Stimulated activated CD4-positive, alpha-beta T cell treated with anti-CD3 and anti-CD28 coated beads, Interleukin-12 subunit alpha, Interleukin-12 subunit beta, amount 100 ng/mL, for 4 hours (primary cell): ENCODE results near the gene NEMP1.
"Not testable (repeated sequence)": the region's sequence is repeated elsewhere in the genome, so short reads cannot be mapped to it uniquely, and the experiment has no call there.

Source experiments
- DNase-seq: peaks from one replicate; pipeline ENCODE4 v3.0.0-alpha.2; 2020

NEMP1 gene

DNA sequence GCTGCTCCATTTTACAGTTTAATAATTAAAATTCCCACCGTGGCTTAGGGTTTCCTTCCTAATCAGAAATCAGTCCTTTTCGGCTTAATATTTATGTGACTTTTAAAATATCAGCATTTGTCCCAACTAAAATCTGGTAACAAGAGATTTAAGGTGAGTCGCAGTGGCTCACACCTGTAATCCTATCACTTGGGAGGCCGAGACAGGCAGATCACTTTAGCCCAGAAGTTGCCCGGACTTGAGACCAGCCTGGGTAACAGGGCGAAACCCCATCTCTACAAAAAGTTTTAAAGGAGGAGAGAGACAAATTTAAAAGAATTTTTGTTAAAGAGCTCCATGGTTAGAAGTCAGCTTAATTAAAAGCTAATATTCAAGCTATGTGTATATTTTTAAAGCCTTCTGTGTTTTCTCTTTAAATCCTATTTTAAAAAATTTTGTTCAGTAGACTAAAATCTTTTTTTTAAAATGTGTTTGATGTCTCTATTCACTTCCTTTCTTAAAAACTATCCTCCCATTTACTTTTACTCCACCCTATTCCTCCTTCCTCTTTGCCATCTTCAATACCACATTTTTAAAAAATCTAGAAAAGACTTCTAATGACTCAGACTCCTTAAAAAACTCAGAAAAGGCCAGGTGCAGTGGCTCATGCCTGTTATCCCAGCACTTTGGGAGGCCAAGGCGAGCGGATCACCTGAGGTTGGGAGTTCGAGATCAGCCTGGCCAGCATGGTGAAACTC, 58.4 kb downstream of the NEMP1 start:
- DNase-seq, result no peak

- no peak for DNase-seq
These were observed 59.7 kb downstream of the NEMP1 start for GRCh38 chr12:57018906-57019305.

DNA sequence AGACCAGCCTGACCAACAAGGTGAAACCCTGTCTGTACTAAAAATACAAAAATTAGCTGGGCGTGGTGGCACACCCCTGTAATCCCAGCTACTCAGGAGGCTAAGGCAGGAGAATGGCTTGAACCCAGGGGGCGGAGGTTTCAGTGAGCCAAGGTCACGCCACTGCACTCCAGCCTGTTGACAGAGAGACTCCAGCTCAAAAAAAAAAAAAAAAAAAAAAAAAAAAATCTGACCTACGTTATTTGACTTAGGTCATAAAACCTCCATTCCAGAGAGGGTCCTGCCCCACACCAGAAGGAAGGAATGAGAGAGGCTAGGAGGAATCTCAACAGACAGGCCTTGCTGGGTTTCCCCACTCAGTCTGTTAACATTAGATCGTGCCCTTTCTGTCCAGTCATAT, 60.2 kb downstream of the NEMP1 start:
- not testable (repeated sequence) for DNase-seq

- no peak for DNase-seq
These were observed 62.2 kb downstream of the NEMP1 start, which contains the start of gene TAC3 for GRCh38 chr12:57016348-57016747. TSS of gene TAC3 (minus strand) at chr12:57016529. CDS start at chr12:57015797, 732 bp downstream.

GRCh38 chr12:57012600-57013465, 65.8 kb downstream of the NEMP1 start:
- no peak for DNase-seq

DNA sequence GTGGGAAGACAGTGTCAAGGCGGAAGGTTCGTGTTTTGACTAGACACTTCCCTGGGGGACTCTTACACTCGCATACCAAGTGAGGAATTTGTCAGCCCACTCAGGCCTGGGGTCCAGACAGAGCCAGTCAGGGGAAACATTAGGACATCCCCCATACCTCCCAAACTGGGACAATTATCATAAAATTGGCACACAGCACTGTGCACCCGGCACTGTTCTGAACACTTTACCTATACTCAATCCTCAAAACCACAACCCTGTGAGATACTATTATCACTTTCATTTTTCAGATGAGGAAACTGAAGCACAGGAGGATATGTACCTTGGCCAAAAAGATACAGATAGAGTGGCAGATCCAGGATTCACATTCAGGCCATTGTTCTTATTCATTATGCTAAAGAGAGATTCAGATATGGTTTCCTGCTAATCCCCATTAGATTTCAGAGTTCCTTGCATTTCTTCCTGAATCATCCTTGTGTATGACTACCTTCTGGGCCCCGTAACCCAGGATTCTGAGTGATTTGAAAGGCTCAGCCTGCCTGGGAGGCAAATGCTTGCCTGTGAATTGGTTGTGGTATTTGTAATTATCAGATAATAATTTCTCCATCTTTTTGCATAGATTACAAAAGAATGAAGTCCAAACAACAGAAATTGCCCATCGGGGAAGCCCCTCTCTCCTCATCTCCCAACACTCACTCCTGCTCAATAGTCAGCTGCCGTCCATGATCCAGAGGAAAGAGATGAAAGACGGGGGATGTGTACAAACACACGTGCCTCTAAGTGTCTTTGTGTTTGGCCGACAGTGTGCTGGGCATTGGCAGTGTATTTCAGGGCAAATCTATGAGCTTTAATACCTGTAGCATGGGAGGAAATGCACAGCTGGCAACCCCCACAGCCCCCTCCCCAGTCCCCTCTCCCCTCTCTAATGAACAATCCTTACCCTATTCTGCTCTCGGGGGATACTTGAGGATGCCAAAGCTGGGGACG, 66.9 kb downstream of the NEMP1 start:
- DNase-seq, result no peak

- no peak for DNase-seq
These were observed 67.9 kb downstream of the NEMP1 start for GRCh38 chr12:57010627-57011247.

DNA sequence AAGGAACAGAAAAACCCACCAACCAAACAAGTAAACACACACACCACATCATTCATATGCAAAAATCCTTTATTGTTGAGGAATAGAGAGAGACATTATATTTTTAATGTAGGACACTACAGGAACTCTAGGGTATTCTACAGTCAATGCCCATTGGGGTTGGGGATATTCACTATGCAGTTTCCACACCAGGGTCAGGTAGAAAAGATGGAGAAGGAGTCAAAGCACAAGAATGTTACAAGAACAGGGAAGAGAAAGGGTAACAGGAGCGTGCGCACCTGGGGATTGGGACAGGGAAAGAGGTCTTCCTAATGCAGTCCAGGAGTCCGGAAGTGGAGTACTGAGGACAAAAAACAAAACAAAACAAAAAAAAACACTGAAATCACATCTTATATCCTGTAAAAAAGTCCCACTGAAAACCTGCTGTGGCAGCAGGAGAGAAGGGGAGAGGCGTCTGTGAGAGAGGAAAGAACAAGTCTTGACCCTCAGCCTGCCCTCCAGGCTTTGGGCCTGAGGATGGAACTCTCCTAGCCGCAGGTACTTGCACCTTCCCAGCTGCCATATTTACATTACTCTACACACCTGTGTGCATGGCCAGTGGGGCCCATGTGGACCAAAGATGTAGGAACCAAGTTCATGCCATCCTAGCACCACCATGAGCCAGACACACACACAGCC, 68.5 kb downstream of the NEMP1 start:
- no peak for DNase-seq

DNA sequence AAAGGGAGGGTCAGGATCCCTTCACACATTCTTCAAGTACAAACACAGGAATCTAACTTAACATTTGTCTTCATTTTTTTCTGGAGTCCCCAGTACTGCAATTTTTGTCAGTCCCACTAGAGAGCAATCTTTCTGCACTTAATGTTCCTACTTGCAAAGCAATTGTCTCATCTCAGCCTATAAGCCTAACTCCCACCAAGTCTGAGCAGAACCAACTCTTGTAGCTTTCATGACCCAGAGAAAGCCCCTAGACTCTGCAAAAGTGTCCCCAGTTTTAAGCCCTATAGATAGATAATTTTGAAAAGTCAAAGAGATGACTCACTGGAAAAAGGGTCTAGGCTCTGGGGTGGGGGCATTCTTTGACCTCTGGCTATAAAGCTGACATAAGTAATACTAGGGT, 70.4 kb downstream of the NEMP1 start:
- DNase-seq, result no peak

DNA sequence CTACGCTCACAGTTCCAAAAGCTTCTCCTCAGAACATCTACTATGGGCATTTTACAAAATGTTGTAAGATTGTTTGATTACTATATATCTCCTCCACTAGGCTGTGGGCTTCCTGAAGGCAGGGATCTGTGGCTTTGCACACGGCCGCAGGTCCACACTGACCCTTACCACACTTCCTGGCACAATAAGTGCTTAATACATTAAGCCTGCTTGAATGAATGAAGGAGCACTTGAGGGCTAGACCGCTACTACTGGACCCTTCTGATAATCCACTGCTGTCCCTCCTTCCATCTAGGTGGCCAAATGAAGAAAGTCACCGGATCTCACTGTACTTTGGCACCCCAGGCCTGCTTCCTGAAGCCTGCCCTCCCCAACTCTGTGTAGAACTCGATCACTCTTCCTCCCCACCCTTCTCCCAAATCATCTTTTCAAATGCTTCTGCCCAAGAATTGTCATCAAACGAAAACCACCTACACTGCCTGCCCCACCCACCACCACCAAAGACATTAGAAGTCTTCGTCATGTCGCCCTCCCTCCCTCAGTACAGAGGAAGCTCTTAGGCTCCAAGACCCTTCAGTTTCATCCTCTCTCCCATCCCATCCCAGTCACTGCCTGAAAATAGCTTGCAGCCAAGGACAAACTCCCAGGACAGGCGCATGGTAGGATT, 71.6 kb downstream of the NEMP1 start:
- peak; percentile 25 for DNase-seq

GRCh38 chr12:57005980-57006808, 72.4 kb downstream of the NEMP1 start, which contains the start of gene ZBTB39:
TSS of gene ZBTB39 (minus strand) at chr12:57006546. CDS start at chr12:57004917, 1,629 bp downstream.
- DNase-seq, result peak; percentile 64
